CD4-positive, alpha-beta memory T cell (primary cell): Measurements from ENCODE around the gene RNU5D-1. TPM values are rescaled to one million over a fixed set of nuclear protein-coding genes. Genes with fewer than 3 reads are reported as not detected.

ENCODE experiments used
- CTCF ChIA-PET: fragments of 350-600 bp; sonication (Branson Sonifier 250); formaldehyde crosslinking; loops from one replicate; lab custom pipeline; 2021; ENCODE audit warnings: inconsistent platforms; ENCODE audit not compliant: partially characterized antibody; lab: Charles Lee
- POLR2A ChIA-PET: fragments of 350-600 bp; sonication (Branson Sonifier 250); formaldehyde crosslinking; loops from one replicate; lab custom pipeline; 2021; ENCODE audit not compliant: partially characterized antibody; lab: Charles Lee
- DNase-seq, 5 donors: peaks; one replicate each; pipeline versions ENCODE4 v3.0.0 to v3.0.0-alpha.2; 2020 to 2022; ENCODE audit warnings: mixed read lengths in 1 of 5
- H3K27ac ChIP-seq: one replicate; pipeline ENCODE4 v1.7.0; 2013; ENCODE audit warnings: low read depth, low read length
- H3K27me3 ChIP-seq: 2 replicates; pipeline ENCODE4 v1.7.0; 2013; ENCODE audit warnings: mild to moderate bottlenecking, low read length, moderate library complexity; ENCODE audit not compliant: insufficient read depth
- H3K36me3 ChIP-seq: 2 replicates; pipeline ENCODE4 v1.7.0; 2013; ENCODE audit warnings: mild to moderate bottlenecking, low read length, moderate library complexity; ENCODE audit not compliant: insufficient read depth
- H3K4me1 ChIP-seq: 2 replicates; pipeline ENCODE4 v1.7.0; 2013; ENCODE audit warnings: mild to moderate bottlenecking, low read length, moderate library complexity; ENCODE audit not compliant: insufficient read depth
- H3K4me3 ChIP-seq, 2 donors: one replicate each; pipeline ENCODE4 v1.7.0; 2013; ENCODE audit warnings: low read length in 2 of 2, mild to moderate bottlenecking in 1 of 2
- H3K9me3 ChIP-seq, 2 donors: one replicate each; pipeline ENCODE4 v1.7.0; 2013; ENCODE audit warnings: low read length in 2 of 2, control low read depth in 1 of 2; ENCODE audit not compliant: control insufficient read depth in 1 of 2
- H3K27ac Mint-ChIP-seq, 7 donors: one replicate each; pipeline ENCODE4 v1.8.0; 2020 to 2021; ENCODE audit warnings: mixed read lengths in 7 of 7, mild to moderate bottlenecking in 6 of 7, inconsistent platforms in 3 of 7, moderate library complexity in 3 of 7
- H3K27me3 Mint-ChIP-seq, 2 donors: one replicate each; pipeline ENCODE4 v1.8.0; 2020 to 2021; ENCODE audit warnings: mixed read lengths in 2 of 2
- H3K36me3 Mint-ChIP-seq, 2 donors: one replicate each; pipeline ENCODE4 v1.8.0; 2020 to 2021; ENCODE audit warnings: mixed read lengths in 2 of 2, inconsistent platforms in 1 of 2, mild to moderate bottlenecking in 1 of 2
- H3K4me1 Mint-ChIP-seq, 4 donors: one replicate each; pipeline ENCODE4 v1.8.0; 2020 to 2021; ENCODE audit warnings: mixed read lengths in 4 of 4, mild to moderate bottlenecking in 1 of 4
- H3K4me3 Mint-ChIP-seq, 8 donors: one replicate each; pipeline ENCODE4 v1.8.0; 2020 to 2021; ENCODE audit warnings: mixed read lengths in 8 of 8, mild to moderate bottlenecking in 7 of 8, moderate library complexity in 6 of 8, inconsistent platforms in 3 of 8
- H3K9me3 Mint-ChIP-seq, 8 donors: one replicate each; pipeline ENCODE4 v1.8.0; 2020 to 2021; ENCODE audit warnings: mixed read lengths in 8 of 8, mild to moderate bottlenecking in 5 of 8, inconsistent platforms in 3 of 8, moderate library complexity in 1 of 8
- intact Hi-C: fragments of 100-400 bp; cut with micrococcal nuclease; formaldehyde crosslinking; loops from one replicate; pipeline ENCODE4 v1.15.1; 2023
- polyA plus RNA-seq, 2 donors: library from polyadenylated mRNA; unstranded; fragments of 300-500 nt; fragmentation: Illumina TruSeq; gene quantifications; one replicate each; pipeline ENCODE4 v1.2.3, GENCODE V29; 2021
- total RNA-seq, 2 experiments: library from RNA; stranded (reverse); gene quantifications; one replicate each; pipeline ENCODE4 v1.2.3, GENCODE V29; 2021

RNU5D-1 gene
- total and polyA plus RNA-seq, 4 experiments from 2014 or later: not detected

GRCh38 chr1:44735992-44736391 is 5.0 kb upstream of the RNU5D-1 start:
- ChIA-PET CTCF (interaction anchor here (1.0 to 9.9 kb wide), 4 partner anchors 9 to 48 kb away, joined by 3 to 175 read pairs (median 4); no protein-coding TSS in a partner anchor), POLR2A (interaction anchor here (1.0 to 1.4 kb wide), 3 partner anchors 13 to 39 kb away, joined by 3 to 5 read pairs (median 5); partner anchors contain the start of gene RPS8)
- Histone ChIP-seq H3K9me3 (no peaks in the 10 kb centered on the region), H3K27me3 (no peaks in the 10 kb centered on the region), H3K27ac (no peak overlapping the region), H3K4me3 (no peak overlapping the region), H3K36me3 (no peaks in the 10 kb centered on the region), H3K4me1 (peaks cover 21% of the 10 kb centered on the region)
- Mint-ChIP-seq H3K27ac (no peak overlapping the region), H3K4me1 (peaks cover 13 to 32% (median 25%) of the 10 kb centered on the region in 4 donors), H3K9me3 (no peaks in the 10 kb centered on the region), H3K36me3 (peaks cover 0 to 2% of the 10 kb centered on the region in 2 donors), H3K27me3 (no peaks in the 10 kb centered on the region), H3K4me3 (no peak overlapping the region)
- intact Hi-C loops: loop anchor here (5.0 kb wide), 1 partner anchor 846 kb away; the partner anchor contains the start of gene NASP
- no peak for DNase-seq

GRCh38 chr1:44733784-44734183 is 2.8 kb upstream of the RNU5D-1 start:
- Histone ChIP-seq H3K27ac (no peak overlapping the region), H3K27me3 (no peaks in the 10 kb centered on the region), H3K36me3 (no peaks in the 10 kb centered on the region), H3K4me3 (no peak overlapping the region), H3K4me1 (peaks cover 22% of the 10 kb centered on the region), H3K9me3 (no peaks in the 10 kb centered on the region)
- POLR2A ChIA-PET: interaction anchor here (8.5 kb wide), 1 partner anchor 42 kb away, joined by 122 read pairs; the partner anchor contains the start of gene RPS8
- Mint-ChIP-seq H3K27me3 (no peaks in the 10 kb centered on the region), H3K4me1 (peaks cover 15 to 31% (median 23%) of the 10 kb centered on the region in 4 donors), H3K36me3 (no peaks in the 10 kb centered on the region), H3K4me3 (peak overlapping the region in 1 of 8 donors; percentile 48), H3K27ac (no peak overlapping the region), H3K9me3 (no peaks in the 10 kb centered on the region)
- intact Hi-C loops: loop anchor here (5.0 kb wide), 3 partner anchors 74 to 759 kb away; partner anchors contain the start of genes BTBD19, DYNLT4, HECTD3 and TESK2
- CTCF ChIA-PET: interaction anchor here (1.1 to 9.9 kb wide), 4 partner anchors 16 to 759 kb away, joined by 3 to 175 read pairs (median 4); no protein-coding TSS in a partner anchor
- DNase-seq: no peak

- Histone ChIP-seq H3K27ac (no peak overlapping the region), H3K4me1 (peaks cover 22% of the 10 kb centered on the region), H3K27me3 (no peaks in the 10 kb centered on the region), H3K9me3 (no peaks in the 10 kb centered on the region), H3K36me3 (no peaks in the 10 kb centered on the region), H3K4me3 (no peak overlapping the region)
- POLR2A ChIA-PET: interaction anchor here (1.1 to 8.5 kb wide), 5 partner anchors 14 to 86 kb away, joined by 3 to 182 read pairs (median 60); partner anchors contain the start of genes ARMH1, PLK3 and RPS8
- peak overlapping the region in 1 of 8 donors; percentile 48 for H3K4me3 Mint-ChIP-seq
- peaks cover 15 to 31% (median 23%) of the 10 kb centered on the region in 4 donors for H3K4me1 Mint-ChIP-seq
- no peak for DNase-seq
- no peaks in the 10 kb centered on the region for H3K9me3 Mint-ChIP-seq
- H3K27me3 Mint-ChIP-seq: no peaks in the 10 kb centered on the region
- CTCF ChIA-PET: interaction anchor here (1.0 to 9.9 kb wide), 6 partner anchors 17 to 760 kb away, joined by 3 to 175 read pairs (median 4); partner anchors contain the start of genes HECTD3 and RPS8
- no peak overlapping the region for H3K27ac Mint-ChIP-seq
- intact Hi-C loops: loop anchor here (5.0 kb wide), 3 partner anchors 74 to 759 kb away; partner anchors contain the start of genes BTBD19, DYNLT4, HECTD3 and TESK2
- H3K36me3 Mint-ChIP-seq: no peaks in the 10 kb centered on the region
These were observed 2.4 kb upstream of the RNU5D-1 start for GRCh38 chr1:44733365-44733764.

- H3K4me3 Mint-ChIP-seq: peak overlapping the region; percentile 28 to 86 (median 69)
- H3K4me1 ChIP-seq: peaks cover 55% of the 10 kb centered on the region
- intact Hi-C loops: no loop called here
These were observed 5.8 kb downstream of the RNU5D-1 start for GRCh38 chr1:44724955-44725698.

GRCh38 chr1:44724296-44724954 is 6.5 kb downstream of the RNU5D-1 start:
- no peaks in the 10 kb centered on the region for H3K27me3 ChIP-seq
- peaks cover 43 to 65% (median 52%) of the 10 kb centered on the region in 4 donors for H3K4me1 Mint-ChIP-seq
- CTCF ChIA-PET: interaction anchor here (1.1 to 1.3 kb wide), 2 partner anchors 7 to 10 kb away, joined by 5 read pairs; partner anchors contain the start of gene RNU5D-1
- H3K9me3 Mint-ChIP-seq: no peaks in the 10 kb centered on the region
- H3K9me3 ChIP-seq: no peaks in the 10 kb centered on the region
- peak overlapping the region in 1 of 2 donors; percentile 45 for H3K4me3 ChIP-seq
- POLR2A ChIA-PET: interaction anchor here (0.6 to 7.1 kb wide), 7 partner anchors 11 to 288 kb away, joined by 3 to 103 read pairs (median 45); partner anchors contain the start of genes BTBD19, DYNLT4, HECTD3 and PLK3
- peak overlapping the region in 6 of 8 donors; percentile 28 to 86 (median 64) for H3K4me3 Mint-ChIP-seq
- intact Hi-C loops: no loop called here
- no peaks in the 10 kb centered on the region for H3K36me3 ChIP-seq
- no peaks in the 10 kb centered on the region for H3K27me3 Mint-ChIP-seq
- peaks cover 57% of the 10 kb centered on the region for H3K4me1 ChIP-seq
- peaks cover 0 to 2% of the 10 kb centered on the region in 2 donors for H3K36me3 Mint-ChIP-seq
- no peak for DNase-seq
- peak overlapping the region in 5 of 7 donors; percentile 35 to 91 (median 84) for H3K27ac Mint-ChIP-seq
- H3K27ac ChIP-seq: no peak overlapping the region

More at GRCh38 chr1:44724955-44725698, 5.8 kb downstream of the RNU5D-1 start:
- H3K36me3 Mint-ChIP-seq: peaks cover 0 to 2% of the 10 kb centered on the region in 2 donors
- H3K27me3 ChIP-seq: no peaks in the 10 kb centered on the region
- no peaks in the 10 kb centered on the region for H3K9me3 ChIP-seq
- H3K27ac Mint-ChIP-seq: peak overlapping the region; percentile 35 to 86 (median 77)
- no peak for DNase-seq
- H3K36me3 ChIP-seq: no peaks in the 10 kb centered on the region
- H3K4me3 ChIP-seq: no peak overlapping the region
- no peak overlapping the region for H3K27ac ChIP-seq
- ChIA-PET CTCF (interaction anchor here (1.1 kb wide), 1 partner anchor 10 kb away, joined by 5 read pairs; no protein-coding TSS in a partner anchor), POLR2A (interaction anchor here (4.6 to 7.1 kb wide), 3 partner anchors 50 to 287 kb away, joined by 45 to 103 read pairs (median 56); partner anchors contain the start of genes HECTD3, RPS8 and UROD)
- peaks cover 39 to 63% (median 49%) of the 10 kb centered on the region in 4 donors for H3K4me1 Mint-ChIP-seq
- no peaks in the 10 kb centered on the region for H3K9me3 Mint-ChIP-seq
- no peaks in the 10 kb centered on the region for H3K27me3 Mint-ChIP-seq

- Mint-ChIP-seq H3K4me3 (peak overlapping the region; percentile 76 to 92 (median 84)), H3K27ac (peak overlapping the region; percentile 87 to 97 (median 94)), H3K36me3 (peaks cover 0 to 2% of the 10 kb centered on the region in 2 donors), H3K9me3 (no peaks in the 10 kb centered on the region), H3K4me1 (peaks cover 42 to 67% (median 52%) of the 10 kb centered on the region in 4 donors), H3K27me3 (no peaks in the 10 kb centered on the region)
- Histone ChIP-seq H3K36me3 (no peaks in the 10 kb centered on the region), H3K27me3 (no peaks in the 10 kb centered on the region), H3K27ac (peak overlapping the region; percentile 50), H3K4me3 (peak overlapping the region; percentile 2 to 45), H3K4me1 (peaks cover 58% of the 10 kb centered on the region), H3K9me3 (no peaks in the 10 kb centered on the region)
- ChIA-PET POLR2A (interaction anchor here (0.6 to 8.6 kb wide), 12 partner anchors 7 to 798 kb away, joined by 3 to 182 read pairs (median 23); partner anchors contain the start of genes BTBD19, DYNLT4, HECTD3 and KIF2C), CTCF (interaction anchor here (0.6 to 1.4 kb wide), 4 partner anchors 8 to 96 kb away, joined by 3 to 6 read pairs (median 4); partner anchors contain the start of gene RNU5D-1)
- intact Hi-C loops: no loop called here
- DNase-seq: peak in 2 of 5 donors; percentile 36 to 59
These were observed 7.3 kb downstream of the RNU5D-1 start for GRCh38 chr1:44723496-44724295.
